WI38 (cell line): ENCODE data around the gene STMP1.

Source experiments
- H3K4me3 ChIP-seq: 2 replicates; pipeline ENCODE4 v1.5.1; 2011; ENCODE audit warnings: low read depth, mild to moderate bottlenecking, control low read depth, low read length
- CTCF ChIP-seq: IDR thresholded peaks from 2 replicates; pipeline ENCODE4 v1.5.1; 2012; ENCODE audit warnings: low read depth, mild to moderate bottlenecking, control low read depth, low read length

The STMP1 gene

GRCh38 chr7:135723411-135723810, 61.1 kb downstream of the STMP1 start:
- TF ChIP-seq CTCF: no peak
- no peak overlapping the region for H3K4me3 ChIP-seq
